Gastroesophageal sphincter (tissue), 4 donors: ENCODE measurements around the gene RNF7. TPM values are rescaled to one million over a fixed set of nuclear protein-coding genes. Genes with fewer than 3 reads are reported as not detected.
A peak's percentile ranks its signal among the peaks of the same experiment; 100 is the strongest.

ENCODE experiments used
- ATAC-seq: fragments of 150-250 bp; one replicate; pipeline ENCODE4 v1.9.1; 2016; ENCODE audit warnings: mild to moderate bottlenecking, moderate library complexity
- H3K27ac ChIP-seq, 4 donors: fragments of 200-600 bp; sonication (generic) in 3 of 4; 1 replicate in 3 of 4; 2 replicates in 1 of 4; pipeline ENCODE4 v1.5.1; 2016 to 2019
- H3K27me3 ChIP-seq: fragments of 200-600 bp; sonication (generic); one replicate; pipeline ENCODE4 v1.5.1; 2019
- H3K36me3 ChIP-seq, 2 donors: fragments of 200-600 bp; sonication (generic); one replicate each; pipeline ENCODE4 v1.5.1; 2019; ENCODE audit warnings: control low read depth in 1 of 2
- H3K4me1 ChIP-seq, 3 donors: fragments of 200-600 bp; sonication (generic); 1 replicate in 2 of 3; 2 replicates in 1 of 3; pipeline ENCODE4 v1.5.1; 2016 to 2019; ENCODE audit warnings: control low read depth in 2 of 3
- H3K4me3 ChIP-seq, 2 donors: fragments of 200-600 bp; sonication (generic); one replicate each; pipeline ENCODE4 v1.5.1; 2019; ENCODE audit warnings: mild to moderate bottlenecking in 1 of 2, moderate library complexity in 1 of 2
- H3K9me3 ChIP-seq, 3 donors: fragments of 200-600 bp; sonication (generic); one replicate each; pipeline ENCODE4 v1.5.1; 2017 to 2019; ENCODE audit warnings: control low read depth in 2 of 3
- EP300 ChIP-seq: sonication (generic); formaldehyde crosslinking; IDR thresholded peaks from one replicate; pipeline ENCODE4 v1.6.1; 2017; ENCODE audit warnings: antibody characterized with exemption, mild to moderate bottlenecking
- POLR2A ChIP-seq, 2 donors: fragments of 450-650 bp; IDR thresholded peaks; one replicate each; pipeline ENCODE4 v1.6.1; 2017; ENCODE audit warnings: antibody characterized with exemption in 2 of 2, mild to moderate bottlenecking in 2 of 2, moderate library complexity in 1 of 2
- POLR2AphosphoS5 ChIP-seq: sonication (generic); formaldehyde crosslinking; IDR thresholded peaks from one replicate; pipeline ENCODE4 v1.6.1; 2017; ENCODE audit warnings: antibody characterized with exemption
- WGBS, 2 donors: methylation state at CpG; one replicate each; pipeline ENCODE4 v1.1.5; 2018; ENCODE audit warnings: low coverage in 1 of 2; 5-methylcytosine and 5-hydroxymethylcytosine counted together
- total RNA-seq, 4 donors: library from RNA; depleted of rRNA; stranded (reverse); fragments of >200 nt; gene quantifications; one replicate each; pipeline ENCODE4 v1.1.0, GENCODE V29; 2016
- TF ChIP-seq, protein P1 (sequence below), 4 experiments: fragments of 200-600 bp in 2 of 4; fragments of 450-650 bp in 2 of 4; sonication (generic) in 1 of 4; IDR thresholded peaks; one replicate each; pipeline ENCODE4 v1.5.1; 2017 to 2019; ENCODE audit warnings: antibody characterized with exemption in 4 of 4, mild to moderate bottlenecking in 2 of 4, moderate library complexity in 2 of 4

RNF7 gene
- total RNA-seq, 4 donors from 2014 or later = 73.0 to 133 (median 87.7) TPM

DNA sequence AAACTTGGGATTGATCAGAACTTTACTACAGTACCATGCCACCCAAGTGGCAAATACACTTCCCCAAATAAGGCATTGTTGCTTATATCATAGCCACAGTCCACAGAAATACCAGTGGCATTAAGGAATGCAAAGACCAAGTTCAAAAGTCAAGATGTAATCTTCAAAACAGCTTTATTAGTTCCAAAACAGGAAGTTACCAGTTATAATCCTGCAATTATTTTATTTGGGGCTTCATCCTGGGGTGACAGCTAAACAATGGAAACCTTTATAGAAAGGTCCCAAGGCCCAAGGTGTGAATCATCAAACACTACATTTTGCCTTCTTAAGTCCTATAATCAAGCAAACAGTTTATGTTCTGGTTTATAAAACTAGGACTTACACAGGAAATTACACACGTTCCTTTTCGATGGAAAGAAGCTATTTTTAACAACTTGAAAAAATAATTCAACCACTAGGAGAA, 30.3 kb upstream of the RNF7 start:
- no peak for TF ChIP-seq POLR2A (IDR thresholded peaks at IDR 0.05)
- TF ChIP-seq, protein P1, sequence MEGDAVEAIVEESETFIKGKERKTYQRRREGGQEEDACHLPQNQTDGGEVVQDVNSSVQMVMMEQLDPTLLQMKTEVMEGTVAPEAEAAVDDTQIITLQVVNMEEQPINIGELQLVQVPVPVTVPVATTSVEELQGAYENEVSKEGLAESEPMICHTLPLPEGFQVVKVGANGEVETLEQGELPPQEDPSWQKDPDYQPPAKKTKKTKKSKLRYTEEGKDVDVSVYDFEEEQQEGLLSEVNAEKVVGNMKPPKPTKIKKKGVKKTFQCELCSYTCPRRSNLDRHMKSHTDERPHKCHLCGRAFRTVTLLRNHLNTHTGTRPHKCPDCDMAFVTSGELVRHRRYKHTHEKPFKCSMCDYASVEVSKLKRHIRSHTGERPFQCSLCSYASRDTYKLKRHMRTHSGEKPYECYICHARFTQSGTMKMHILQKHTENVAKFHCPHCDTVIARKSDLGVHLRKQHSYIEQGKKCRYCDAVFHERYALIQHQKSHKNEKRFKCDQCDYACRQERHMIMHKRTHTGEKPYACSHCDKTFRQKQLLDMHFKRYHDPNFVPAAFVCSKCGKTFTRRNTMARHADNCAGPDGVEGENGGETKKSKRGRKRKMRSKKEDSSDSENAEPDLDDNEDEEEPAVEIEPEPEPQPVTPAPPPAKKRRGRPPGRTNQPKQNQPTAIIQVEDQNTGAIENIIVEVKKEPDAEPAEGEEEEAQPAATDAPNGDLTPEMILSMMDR (IDR thresholded peaks at IDR 0.05) = no peak
- no peak for TF ChIP-seq POLR2AphosphoS5
- TF ChIP-seq EP300 = no peak

GRCh38 chr3:141708367-141708766, 29.7 kb upstream of the RNF7 start:
- no peak for ATAC-seq
- H3K36me3 ChIP-seq = no peaks in the 10 kb centered on the region
- no peaks in the 10 kb centered on the region for H3K9me3 ChIP-seq
- no peaks in the 10 kb centered on the region for H3K27me3 ChIP-seq
- no peak overlapping the region for H3K4me3 ChIP-seq
- WGBS, 2 donors = 57 to 84% methylated on average over 1 to 4 of the region's 4 CpGs
- H3K27ac ChIP-seq = no peak overlapping the region
- H3K4me1 ChIP-seq = peaks cover 0 to 11% (median 4%) of the 10 kb centered on the region in 3 donors
- TF ChIP-seq POLR2AphosphoS5 (no peak), POLR2A (IDR thresholded peaks at IDR 0.05) (no peak)
- TF ChIP-seq, protein P1 (IDR thresholded peaks at IDR 0.05) = no peak

More for the DNA sequence above, 30.3 kb upstream of the RNF7 start:
- Histone ChIP-seq H3K27me3 (no peaks in the 10 kb centered on the region), H3K27ac (peak overlapping the region in 1 of 4 donors; percentile 6), H3K4me3 (no peak overlapping the region), H3K4me1 (peaks cover 0 to 11% (median 4%) of the 10 kb centered on the region in 3 donors), H3K9me3 (no peaks in the 10 kb centered on the region), H3K36me3 (no peaks in the 10 kb centered on the region)
- 0 to 30% methylated on average over 2 of the region's 2 CpGs for WGBS, 2 donors
- ATAC-seq = no peak

GRCh38 chr3:141709126-141709770, 28.9 kb upstream of the RNF7 start:
- no peaks in the 10 kb centered on the region for H3K9me3 ChIP-seq
- TF ChIP-seq EP300 (no peak), POLR2AphosphoS5 (no peak), POLR2A (IDR thresholded peaks at IDR 0.05) (no peak)
- TF ChIP-seq, protein P1 (IDR thresholded peaks at IDR 0.05) = no peak
- no peak for ATAC-seq
- H3K4me3 ChIP-seq = no peak overlapping the region
- H3K4me1 ChIP-seq = peaks cover 0 to 11% (median 4%) of the 10 kb centered on the region in 3 donors
- H3K27ac ChIP-seq = no peak overlapping the region
- no peaks in the 10 kb centered on the region for H3K36me3 ChIP-seq
- no peaks in the 10 kb centered on the region for H3K27me3 ChIP-seq
- whole genome bisulfite sequencing, 2 donors = 90 to 94% methylated on average over 3 to 7 of the region's 7 CpGs

GRCh38 chr3:141710121-141710520, 28.0 kb upstream of the RNF7 start:
- Histone ChIP-seq H3K27ac (no peak overlapping the region), H3K4me3 (no peak overlapping the region), H3K36me3 (no peaks in the 10 kb centered on the region), H3K4me1 (peaks cover 0 to 11% (median 4%) of the 10 kb centered on the region in 3 donors), H3K27me3 (no peaks in the 10 kb centered on the region), H3K9me3 (peaks cover 0 to under 1% (median 0%) of the 10 kb centered on the region in 3 donors)
- no peak for TF ChIP-seq POLR2A (IDR thresholded peaks at IDR 0.05)
- TF ChIP-seq EP300 = no peak
- TF ChIP-seq POLR2AphosphoS5 = no peak
- TF ChIP-seq, protein P1 (IDR thresholded peaks at IDR 0.05) = no peak
- ATAC-seq = no peak
- 88 to 95% methylated on average over 4 to 6 of the region's 6 CpGs for WGBS, 2 donors
